ENCODE data around the gene KCTD5. TPM values are rescaled to one million over a fixed set of nuclear protein-coding genes. Genes with fewer than 3 reads are reported as not detected.

Gene KCTD5
- total RNA-seq, 1 experiment from 2014 or later: 66.5 TPM

GRCh38 chr16:2712063-2712441 is 29.7 kb downstream of the KCTD5 start:
- Histone ChIP-seq H3F3A (ENCODE audit: insufficient read depth, low read depth) (no peaks in the 10 kb centered on the region; the same call in 1 of the 2 replicates), H4K20me1 (ENCODE audit: insufficient read depth) (no peaks in the 10 kb centered on the region), H3K4me3 (no peak overlapping the region), H3K27me3 (ENCODE audit: insufficient read depth, low read depth) (no peaks in the 10 kb centered on the region), H3K36me3 (ENCODE audit: low read depth) (no peaks in the 10 kb centered on the region), H3K4me2 (no peak overlapping the region), H2AFZ (no peak overlapping the region), H3K27ac (no peak overlapping the region), H3K4me1 (replicated peaks; ENCODE audit: insufficient read depth) (no peaks in the 10 kb centered on the region), H3K9me2 (ENCODE audit: insufficient read depth) (no peaks in the 10 kb centered on the region), H3K79me2 (ENCODE audit: low read depth) (no peaks in the 10 kb centered on the region), H3K9me3 (ENCODE audit: insufficient read depth, low read depth) (no peaks in the 10 kb centered on the region)
- CTCF ChIA-PET: no interaction called here
- intact Hi-C loops (cut with micrococcal nuclease; ENCODE audit: unreplicated experiment): no loop called here
- no peak for DNase-seq
- BruUV-seq (replicated peaks): no TSS peak
- POLR2A ChIA-PET (ENCODE audit: unreplicated experiment): no interaction called here
- TF ChIP-seq CTCF (conservative IDR thresholded peaks at IDR 0.05) (no peak), EZH2 (IDR thresholded peaks at IDR 0.05; ENCODE audit: low read depth) (no peak)

- no TSS peak for BruUV-seq (replicated peaks)
- no peaks in the 10 kb centered on the region for H3K27me3 ChIP-seq (ENCODE audit: insufficient read depth, low read depth)
- intact Hi-C loops (cut with micrococcal nuclease; ENCODE audit: unreplicated experiment): no loop called here
- TF ChIP-seq CTCF (conservative IDR thresholded peaks at IDR 0.05) (no peak), EZH2 (IDR thresholded peaks at IDR 0.05; ENCODE audit: low read depth) (no peak)
- ChIA-PET POLR2A (ENCODE audit: unreplicated experiment) (no interaction called here), CTCF (no interaction called here)
- no peaks in the 10 kb centered on the region for H3K79me2 ChIP-seq (ENCODE audit: low read depth)
- no peaks in the 10 kb centered on the region for H4K20me1 ChIP-seq (ENCODE audit: insufficient read depth)
- H3K4me3 ChIP-seq: no peak overlapping the region
- no peak overlapping the region for H3K27ac ChIP-seq
- no peak for DNase-seq
- no peaks in the 10 kb centered on the region for H3K9me3 ChIP-seq (ENCODE audit: insufficient read depth, low read depth)
- H3K9me2 ChIP-seq (ENCODE audit: insufficient read depth): no peaks in the 10 kb centered on the region
- no peaks in the 10 kb centered on the region for H3K36me3 ChIP-seq (ENCODE audit: low read depth)
- no peaks in the 10 kb centered on the region; the same call in 1 of the 2 replicates for H3F3A ChIP-seq (ENCODE audit: insufficient read depth, low read depth)
- H3K4me2 ChIP-seq: no peak overlapping the region
- H3K4me1 ChIP-seq (replicated peaks; ENCODE audit: insufficient read depth): no peaks in the 10 kb centered on the region
- no peak overlapping the region for H2AFZ ChIP-seq
Measured at GRCh38 chr16:2712546-2712945, 30.2 kb downstream of the KCTD5 start.

- DNase-seq: no peak
- Histone ChIP-seq H3K27ac (no peak overlapping the region), H4K20me1 (ENCODE audit: insufficient read depth) (no peaks in the 10 kb centered on the region; the same call in 1 of the 2 replicates), H3K4me3 (no peak overlapping the region), H3K27me3 (ENCODE audit: insufficient read depth, low read depth) (no peaks in the 10 kb centered on the region), H3K4me2 (no peak overlapping the region), H2AFZ (no peak overlapping the region), H3K9me3 (ENCODE audit: insufficient read depth, low read depth) (no peaks in the 10 kb centered on the region), H3K79me2 (ENCODE audit: low read depth) (0 out of 2 replicates have a peak, but pooled peaks cover 2% of the 10 kb centered on the region), H3K36me3 (ENCODE audit: low read depth) (no peaks in the 10 kb centered on the region), H3K9me2 (ENCODE audit: insufficient read depth) (no peaks in the 10 kb centered on the region), H3K4me1 (replicated peaks; ENCODE audit: insufficient read depth) (peaks cover 3% of the 10 kb centered on the region), H3F3A (ENCODE audit: insufficient read depth, low read depth) (peaks cover under 1% of the 10 kb centered on the region; the same call in 1 of the 2 replicates)
- TF ChIP-seq EZH2 (IDR thresholded peaks at IDR 0.05; ENCODE audit: low read depth): no peak
- no peak for TF ChIP-seq CTCF (conservative IDR thresholded peaks at IDR 0.05)
- intact Hi-C loops (cut with micrococcal nuclease; ENCODE audit: unreplicated experiment): no loop called here
- ChIA-PET POLR2A (ENCODE audit: unreplicated experiment) (no interaction called here), CTCF (no interaction called here)
- no TSS peak for BruUV-seq (replicated peaks)
Measured at GRCh38 chr16:2713523-2713922, 31.2 kb downstream of the KCTD5 start.

Data from PC-9 (cell line).